BJ (cell line): ENCODE measurements around the gene WASF2. TPM values are rescaled to one million over a fixed set of nuclear protein-coding genes. Genes with fewer than 3 reads are reported as not detected.

Experiments used
- CTCF ChIA-PET: fragments of 350-600 bp; formaldehyde crosslinking; extraction: SDS; loops from one replicate; lab custom pipeline; 2021; ENCODE audit warnings: antibody characterized with exemption, inconsistent platforms; lab: Yijun Ruan, JAX
- POLR2A ChIA-PET: fragments of 300-600 bp; sonication (Branson Sonifier 250); formaldehyde crosslinking; extraction: SDS; loops from one replicate; lab custom pipeline; 2021; ENCODE audit warnings: antibody characterized with exemption; lab: Charles Lee
- DNase-seq: peaks from one replicate; pipeline ENCODE4 v3.0.0-alpha.2; 2011; ENCODE audit warnings: low read depth
- H3K27me3 ChIP-seq: 2 replicates; pipeline ENCODE4 v1.6.0; 2011; ENCODE audit warnings: low read length; ENCODE audit not compliant: control insufficient read depth, insufficient read depth
- H3K36me3 ChIP-seq: 2 replicates; pipeline ENCODE4 v1.5.1; 2011; ENCODE audit warnings: low read length; ENCODE audit not compliant: control insufficient read depth, insufficient read depth
- H3K4me3 ChIP-seq: 2 replicates; pipeline ENCODE4 v1.5.1; 2011; ENCODE audit warnings: low read depth, mild to moderate bottlenecking, control low read depth, low read length
- CTCF ChIP-seq: IDR thresholded peaks from 2 replicates; pipeline ENCODE4 v1.5.1; 2011; ENCODE audit warnings: low read depth, mild to moderate bottlenecking, control low read depth, inconsistent platforms, low read length, moderate library complexity; ENCODE audit not compliant: insufficient read depth
- polyA plus RNA-seq: library from polyadenylated mRNA; depleted of rRNA; stranded (reverse); fragments of >200 nt; gene quantifications from 2 replicates; pipeline ENCODE4 v1.2.3, GENCODE V29; 2011; rRNA removed

WASF2 gene
- polyA plus RNA-seq, 1 experiment = 56.5 TPM

GRCh38 chr1:27355683-27356082, 134.3 kb downstream of the WASF2 start:
- POLR2A ChIA-PET = no interaction called here
- CTCF ChIA-PET = interaction anchor here (0.6 to 6.1 kb wide), 4 partner anchors 10 to 57 kb away, joined by 4 to 60 read pairs (median 23); partner anchors contain the start of gene MAP3K6

More at GRCh38 chr1:27355683-27356082, 134.3 kb downstream of the WASF2 start:
- Histone ChIP-seq H3K36me3 (peaks cover 32% of the 10 kb centered on the region), H3K27me3 (no peaks in the 10 kb centered on the region), H3K4me3 (no peak overlapping the region)
- no peak for TF ChIP-seq CTCF
- no peak for DNase-seq

Other genes with a start within 250 kb of the WASF2 start
- 39.4 and 76.2 TPM in 2 replicates for gene TMEM222, start 168.0 kb downstream of the WASF2 start, polyA plus RNA-seq
- 0.20 and 0.23 TPM in 2 replicates for gene SYTL1, start 148.1 kb downstream of the WASF2 start, polyA plus RNA-seq
- 9.3 and 18.0 TPM in 2 replicates for gene MAP3K6, start 123.2 kb downstream of the WASF2 start, polyA plus RNA-seq
- gene FCN3, start 115.3 kb downstream of the WASF2 start, polyA plus RNA-seq = not detected in 2 replicates
- not detected in 2 replicates for gene CD164L2, start 106.8 kb downstream of the WASF2 start, polyA plus RNA-seq
- gene GPR3, start 97.5 kb downstream of the WASF2 start, polyA plus RNA-seq = 1.0 and 1.8 TPM in 2 replicates
- gene AHDC1, start 114.0 kb upstream of the WASF2 start, polyA plus RNA-seq = 3.5 and 4.1 TPM in 2 replicates
- not detected in 2 replicates for gene FGR, start 145.0 kb upstream of the WASF2 start, polyA plus RNA-seq
- gene IFI6, start 182.0 kb upstream of the WASF2 start, polyA plus RNA-seq = 68.0 and 75.7 TPM in 2 replicates
- 3.9 and 5.7 TPM in 2 replicates for gene FAM76A, start 235.8 kb upstream of the WASF2 start, polyA plus RNA-seq